ENCODE measurements around the gene ZC3H7A.

DNA sequence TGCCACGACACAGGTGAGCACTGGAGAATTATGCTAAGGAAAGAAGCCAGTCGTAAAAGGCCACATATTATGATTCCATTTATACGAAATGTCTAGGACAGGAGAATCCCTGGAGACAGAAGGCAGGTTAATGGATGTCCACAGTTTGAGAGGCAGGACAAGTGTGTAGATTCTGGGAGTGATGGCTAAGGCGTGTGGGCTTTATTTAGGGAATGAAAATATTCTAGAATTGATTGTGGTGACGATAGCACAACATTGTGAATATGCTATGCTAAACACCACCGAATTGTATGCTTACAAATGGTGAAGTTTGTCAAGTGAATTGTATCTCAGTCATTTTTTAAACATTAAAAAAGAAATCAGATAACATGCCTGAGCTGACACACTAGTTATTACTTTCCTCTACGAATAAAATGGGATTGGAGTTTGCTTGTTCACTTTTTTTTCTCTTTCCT lies 49.1 kb downstream of the ZC3H7A start:
- TF ChIP-seq, protein P1, sequence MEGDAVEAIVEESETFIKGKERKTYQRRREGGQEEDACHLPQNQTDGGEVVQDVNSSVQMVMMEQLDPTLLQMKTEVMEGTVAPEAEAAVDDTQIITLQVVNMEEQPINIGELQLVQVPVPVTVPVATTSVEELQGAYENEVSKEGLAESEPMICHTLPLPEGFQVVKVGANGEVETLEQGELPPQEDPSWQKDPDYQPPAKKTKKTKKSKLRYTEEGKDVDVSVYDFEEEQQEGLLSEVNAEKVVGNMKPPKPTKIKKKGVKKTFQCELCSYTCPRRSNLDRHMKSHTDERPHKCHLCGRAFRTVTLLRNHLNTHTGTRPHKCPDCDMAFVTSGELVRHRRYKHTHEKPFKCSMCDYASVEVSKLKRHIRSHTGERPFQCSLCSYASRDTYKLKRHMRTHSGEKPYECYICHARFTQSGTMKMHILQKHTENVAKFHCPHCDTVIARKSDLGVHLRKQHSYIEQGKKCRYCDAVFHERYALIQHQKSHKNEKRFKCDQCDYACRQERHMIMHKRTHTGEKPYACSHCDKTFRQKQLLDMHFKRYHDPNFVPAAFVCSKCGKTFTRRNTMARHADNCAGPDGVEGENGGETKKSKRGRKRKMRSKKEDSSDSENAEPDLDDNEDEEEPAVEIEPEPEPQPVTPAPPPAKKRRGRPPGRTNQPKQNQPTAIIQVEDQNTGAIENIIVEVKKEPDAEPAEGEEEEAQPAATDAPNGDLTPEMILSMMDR (IDR thresholded peaks at IDR 0.05; ENCODE audit: low read length): no peak
- no peak for TF ChIP-seq EZH2 (optimal IDR thresholded peaks at IDR 0.05; ENCODE audit: low read depth, low read length)
